Fibroblast of skin of left biceps (primary cell): Measurements from ENCODE around the gene RAB40C.
"Not testable (repeated sequence)": the region's sequence is repeated elsewhere in the genome, so short reads cannot be mapped to it uniquely, and the experiment has no call there.

Source experiments
- DNase-seq, 2 experiments: peaks; one replicate each; pipeline ENCODE4 v3.0.0-alpha.2; 2013; ENCODE audit warnings: low read depth in 2 of 2

Gene RAB40C

GRCh38 chr16:590815-591200, 942 bp downstream of the RAB40C start:
- no peak for DNase-seq

DNA sequence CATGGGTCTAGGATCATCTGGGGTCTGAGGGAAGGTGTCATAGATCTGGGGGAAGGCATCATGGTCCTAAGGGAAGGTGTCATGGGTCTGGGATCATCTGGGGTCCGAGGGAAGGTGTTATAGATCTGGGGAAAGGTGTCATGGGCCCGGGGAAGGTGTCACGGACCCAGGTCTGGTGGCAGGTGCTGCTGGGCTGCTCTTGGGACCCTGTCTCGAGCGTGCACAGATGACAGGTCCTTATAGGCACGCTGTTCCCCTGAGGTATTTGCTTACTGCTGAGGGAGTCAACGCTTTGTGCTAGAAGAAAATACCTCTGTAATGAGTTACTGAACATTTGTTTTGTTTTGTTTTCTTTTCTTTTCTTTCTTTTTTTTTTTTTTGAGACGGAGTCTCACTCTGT, 1.4 kb downstream of the RAB40C start:
- DNase-seq: no peak

GRCh38 chr16:591892-592517, 2.1 kb downstream of the RAB40C start:
- no peak for DNase-seq

DNA sequence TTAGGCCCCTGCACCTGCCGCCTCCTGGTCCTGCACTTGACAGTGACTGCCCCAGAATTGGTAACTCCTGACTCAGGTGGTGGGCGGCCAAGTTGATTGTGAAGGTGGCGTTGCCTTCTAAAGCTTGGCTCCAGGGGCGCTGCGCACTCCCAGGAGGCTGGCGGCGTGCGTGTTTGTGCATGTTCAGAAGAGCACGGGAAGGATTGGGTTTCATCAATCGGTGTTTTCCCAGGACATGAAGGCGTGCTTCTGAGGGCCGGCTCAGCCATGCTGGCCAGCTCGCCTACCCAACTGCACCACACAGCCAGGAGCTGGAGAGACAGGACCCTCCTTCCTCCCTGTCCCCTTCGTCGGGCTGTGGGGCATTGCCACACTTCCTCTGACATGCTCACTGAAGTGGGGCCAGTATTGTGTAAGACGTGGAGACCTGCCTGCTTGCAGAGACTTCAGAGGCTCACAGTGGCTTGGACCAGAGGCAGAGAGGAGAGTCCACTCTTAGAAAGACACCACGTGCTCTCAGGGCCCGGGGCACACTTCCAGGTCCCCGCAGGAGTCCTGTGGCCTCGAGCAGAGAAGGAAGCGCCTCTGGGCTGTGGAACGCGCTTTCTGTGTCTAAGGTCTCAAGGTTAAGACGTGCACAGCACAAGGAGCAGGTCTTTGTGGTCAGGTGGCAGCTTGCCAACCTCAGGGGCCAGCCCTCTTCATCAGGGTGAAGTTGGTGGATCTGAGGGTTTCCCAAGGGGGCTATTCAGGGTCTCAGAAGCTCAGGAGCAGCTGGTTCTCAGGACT, 2.8 kb downstream of the RAB40C start:
- DNase-seq: no peak

GRCh38 chr16:593406-593805, 3.5 kb downstream of the RAB40C start:
- DNase-seq: no peak

DNA sequence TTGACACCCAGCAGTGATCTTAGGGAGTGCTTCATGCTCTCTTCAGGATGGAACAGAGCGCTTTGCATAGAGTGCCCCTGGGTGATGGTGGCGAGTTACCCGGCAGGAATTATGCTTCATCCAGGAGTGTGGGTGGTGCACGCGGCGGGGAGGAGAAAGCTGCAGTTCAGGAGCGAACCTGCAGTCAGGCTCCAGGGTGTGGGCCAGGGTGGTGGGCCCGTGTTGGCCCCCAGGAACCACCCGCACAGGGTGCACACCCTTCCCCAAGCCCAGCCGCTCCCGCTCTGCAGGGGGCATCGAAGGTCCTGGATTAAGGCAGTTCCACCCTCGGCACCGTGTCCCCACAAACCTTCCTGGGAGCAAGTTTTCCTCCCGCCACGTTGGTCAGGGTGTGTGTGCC, 3.9 kb downstream of the RAB40C start:
- DNase-seq: no peak

GRCh38 chr16:595094-595528, 5.2 kb downstream of the RAB40C start:
- DNase-seq: no peak

DNA sequence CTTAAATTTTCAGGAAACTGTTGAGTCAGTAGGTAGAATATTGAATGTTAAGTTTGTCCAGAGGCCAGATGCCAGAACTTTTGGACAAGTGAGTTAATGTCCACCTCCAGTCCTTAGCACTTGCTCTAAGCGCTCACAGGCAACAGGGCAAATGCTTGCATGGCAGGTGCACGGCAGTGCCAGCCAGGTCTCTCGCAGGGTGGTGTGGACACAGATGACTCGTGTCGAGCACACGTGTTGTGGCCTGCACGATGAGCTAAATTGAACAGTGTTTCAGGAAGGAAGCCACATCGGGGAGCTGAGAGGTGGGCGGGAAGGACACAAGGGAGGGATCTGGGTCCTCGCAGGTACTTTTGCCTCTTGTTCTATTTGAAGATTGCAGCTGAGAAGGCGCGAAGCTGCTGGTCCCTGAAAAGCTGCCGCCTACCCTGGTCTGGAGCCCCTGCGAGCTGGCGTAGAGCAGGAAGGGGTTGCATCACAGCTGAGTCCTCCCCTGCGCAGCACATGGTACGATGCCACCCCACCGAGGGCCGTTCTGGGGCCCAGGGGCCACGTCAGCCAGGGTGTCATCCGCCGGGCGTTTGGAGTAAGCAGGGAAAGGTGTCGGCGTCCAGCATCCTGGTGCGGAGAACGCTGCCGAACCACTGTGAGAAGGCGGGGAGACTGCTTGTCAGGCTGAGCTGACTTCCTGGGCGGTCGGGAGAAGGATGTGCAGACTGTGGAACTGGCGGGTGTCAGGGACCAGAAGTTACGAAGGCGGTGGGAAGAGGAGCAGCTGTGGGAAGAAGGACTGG, 6.3 kb downstream of the RAB40C start:
- no peak for DNase-seq

DNA sequence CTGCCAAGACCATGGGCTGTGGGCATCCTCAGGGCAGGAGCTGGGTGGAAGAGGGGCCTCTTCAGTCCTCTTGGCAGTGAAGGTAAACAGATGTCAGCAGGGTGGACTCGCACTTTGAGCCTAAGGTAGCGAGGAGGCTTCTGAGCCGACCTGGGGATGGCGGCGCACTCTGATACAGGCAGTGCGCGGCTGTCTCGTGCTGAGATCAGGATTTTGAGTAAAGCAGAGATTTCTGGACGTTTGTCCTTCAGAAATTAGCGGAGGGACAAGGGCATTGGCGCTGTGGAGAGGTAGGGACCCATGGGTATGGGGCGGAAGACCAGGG, 6.8 kb downstream of the RAB40C start:
- DNase-seq: no peak

DNA sequence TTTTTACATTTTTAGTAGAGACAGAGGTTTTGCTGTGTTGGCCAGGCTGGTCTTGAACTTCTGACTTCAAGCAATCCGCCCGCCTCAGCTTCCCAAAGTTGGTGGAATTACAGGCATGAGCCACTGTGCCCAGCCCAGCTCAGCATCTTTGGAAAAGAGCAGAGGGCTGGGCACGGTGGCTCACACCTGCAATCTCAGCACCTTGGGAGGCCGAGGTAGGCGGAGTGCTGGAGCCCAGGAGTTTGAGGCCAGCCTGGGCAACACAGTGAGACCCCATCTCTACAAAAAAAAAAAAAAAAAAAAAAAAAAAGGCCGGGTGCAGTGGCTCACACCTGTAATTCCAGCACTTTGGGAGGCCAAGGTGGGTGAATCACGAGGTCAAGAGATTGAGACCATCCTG, 7.8 kb downstream of the RAB40C start:
- not testable (repeated sequence) for DNase-seq

- no peak for DNase-seq
Observed at GRCh38 chr16:598823-599739, 9.2 kb downstream of the RAB40C start.

GRCh38 chr16:600781-601180, 10.9 kb downstream of the RAB40C start:
- DNase-seq: no peak

DNA sequence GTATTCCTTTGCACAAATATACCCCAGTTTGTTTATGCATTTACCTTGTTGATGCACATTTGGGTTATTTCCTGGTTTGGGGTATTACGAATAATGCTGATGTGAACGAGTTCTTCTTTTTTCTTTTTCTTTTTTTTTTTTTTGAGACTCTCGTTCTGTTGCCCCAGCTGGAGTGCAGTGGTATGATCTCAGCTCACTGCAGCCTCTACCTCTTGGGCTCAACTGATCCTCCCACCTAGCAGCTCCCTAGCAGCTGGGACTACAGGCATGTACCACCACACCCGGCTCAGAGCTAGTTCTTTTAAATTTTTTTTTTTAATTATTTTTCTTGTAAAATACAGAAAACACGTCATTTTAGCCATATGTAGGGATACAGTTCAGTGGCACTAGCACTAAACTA, 14.1 kb downstream of the RAB40C start:
- DNase-seq: no peak

- no peak for DNase-seq
Observed at GRCh38 chr16:606656-607307, 16.9 kb downstream of the RAB40C start.

GRCh38 chr16:608019-608418, 18.2 kb downstream of the RAB40C start:
- DNase-seq: no peak

DNA sequence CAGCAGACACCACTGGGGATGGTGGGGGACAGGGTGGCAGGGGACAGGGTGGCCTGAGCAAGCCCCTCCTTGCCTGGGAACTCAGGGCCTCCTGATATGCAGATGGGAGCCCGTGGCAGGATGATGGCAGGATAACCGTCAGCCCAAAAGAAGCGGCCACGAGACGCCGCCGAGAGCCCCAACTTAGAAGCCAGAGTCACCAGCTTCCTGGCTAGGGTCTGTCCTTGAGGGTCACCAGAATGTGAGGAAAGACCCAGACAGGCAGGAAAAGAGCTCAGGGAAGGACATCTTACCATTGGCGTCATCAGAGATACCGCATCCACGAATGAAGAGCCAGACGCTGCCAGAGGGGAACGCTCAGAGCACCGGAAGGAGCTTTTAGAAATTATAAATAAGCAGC, 19.4 kb downstream of the RAB40C start:
- no peak for DNase-seq

- no peak for DNase-seq
Observed at GRCh38 chr16:609984-610383, 20.1 kb downstream of the RAB40C start.

DNA sequence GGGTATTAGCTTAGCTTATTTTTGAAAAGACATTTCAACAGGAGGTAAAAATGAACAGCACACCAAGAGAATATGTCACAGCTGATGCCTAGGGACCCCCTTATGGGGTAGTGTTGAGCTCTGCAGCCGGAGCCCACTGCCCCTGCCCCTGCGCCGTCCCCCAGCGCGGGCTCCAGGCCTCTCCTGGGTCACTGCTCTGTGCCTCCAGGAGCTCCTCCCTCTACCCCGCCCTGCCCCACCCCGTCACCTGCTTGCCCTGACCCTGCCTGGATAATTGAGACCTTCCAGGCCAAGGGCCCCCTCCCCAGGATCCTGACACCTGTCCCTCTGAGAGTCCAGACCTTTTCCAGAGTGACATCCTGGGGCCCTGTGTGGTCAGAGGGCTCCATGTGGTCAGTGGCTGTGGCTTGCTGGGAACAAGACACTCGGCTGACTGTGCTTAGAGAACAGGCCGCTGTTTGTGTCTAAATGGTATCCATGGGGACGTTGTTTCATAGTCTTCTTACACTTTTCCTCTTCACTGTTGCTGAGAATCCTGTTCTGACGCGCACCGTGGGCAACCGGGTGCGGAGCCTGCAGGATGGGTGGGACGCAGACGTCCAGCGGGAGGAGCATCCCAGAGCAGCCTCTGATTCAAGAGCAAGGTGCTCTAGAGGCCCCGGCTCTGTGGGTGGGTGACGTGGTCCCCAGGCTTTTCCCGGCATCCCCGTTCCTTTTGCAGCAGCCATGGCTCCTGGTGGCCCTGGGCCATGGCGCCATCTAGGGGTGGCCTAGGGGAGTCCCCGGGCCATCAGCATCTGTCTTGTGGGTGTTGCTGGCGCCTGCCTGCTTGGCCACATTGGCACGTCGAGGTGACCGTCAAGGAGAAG, 20.9 kb downstream of the RAB40C start:
- no peak for DNase-seq

DNA sequence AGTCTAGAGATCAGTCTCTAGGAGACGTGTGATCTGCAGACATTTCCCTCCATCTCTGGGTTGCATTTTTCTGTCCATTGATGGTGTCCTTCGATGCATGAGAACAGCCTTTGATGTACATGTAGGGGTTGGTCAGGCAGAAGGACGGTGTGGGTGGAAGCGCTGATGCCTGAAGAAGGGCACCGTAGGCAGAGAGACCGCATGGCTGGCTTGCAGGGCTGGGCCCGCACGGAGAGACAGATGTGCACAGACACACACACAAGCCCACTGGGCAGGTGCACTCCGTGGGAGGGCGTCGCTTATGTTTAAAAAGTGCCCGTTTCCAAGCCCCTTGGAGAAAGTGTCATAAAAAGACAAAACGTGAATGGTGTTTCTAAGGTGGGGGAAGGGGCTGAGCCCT, 25.3 kb downstream of the RAB40C start:
- no peak for DNase-seq
